SKM-1 treated with dmso at 0.1 percent for 144 hours (cell line): ENCODE measurements around the gene PTPRE.
"Not testable (repeated sequence)": the region's sequence is repeated elsewhere in the genome, so short reads cannot be mapped to it uniquely, and the experiment has no call there.

Experiments used
- DNase-seq: peaks from one replicate; lab custom pipeline; 2025; ENCODE audit not compliant: unreplicated experiment; lab: John Stamatoyannopoulos, UW

PTPRE gene

GRCh38 chr10:127977357-127978009, 70.6 kb downstream of the PTPRE start:
- DNase-seq, result peak; percentile 31

GRCh38 chr10:127978481-127978880, 71.6 kb downstream of the PTPRE start:
- no peak for DNase-seq

- DNase-seq, result no peak
Observed at GRCh38 chr10:127979045-127979444, 72.1 kb downstream of the PTPRE start.

- DNase-seq, result no peak
Observed at GRCh38 chr10:127979566-127979965, 72.7 kb downstream of the PTPRE start.

GRCh38 chr10:127980898-127981297, 74.0 kb downstream of the PTPRE start:
- DNase-seq, result no peak

- no peak for DNase-seq
Observed at GRCh38 chr10:127982601-127983000, 75.7 kb downstream of the PTPRE start.

GRCh38 chr10:127983344-127984100, 76.6 kb downstream of the PTPRE start:
- DNase-seq, result no peak

GRCh38 chr10:127984945-127985344, 78.0 kb downstream of the PTPRE start:
- no peak for DNase-seq

GRCh38 chr10:127986531-127987466, 79.9 kb downstream of the PTPRE start:
- DNase-seq, result no peak

GRCh38 chr10:127987467-127988380, 80.8 kb downstream of the PTPRE start:
- no peak for DNase-seq

- no peak for DNase-seq
Observed at GRCh38 chr10:127989481-127990012, 82.6 kb downstream of the PTPRE start.

- not testable (repeated sequence) for DNase-seq
Observed at GRCh38 chr10:127990132-127990788, 83.4 kb downstream of the PTPRE start.

GRCh38 chr10:127990846-127991542, 84.1 kb downstream of the PTPRE start:
- DNase-seq, result no peak

- DNase-seq, result no peak
Observed at GRCh38 chr10:127991543-127992255, 84.8 kb downstream of the PTPRE start.

- no peak for DNase-seq
Observed at GRCh38 chr10:127992376-127992775, 85.5 kb downstream of the PTPRE start.

GRCh38 chr10:127993056-127993690, 86.3 kb downstream of the PTPRE start:
- DNase-seq, result no peak

GRCh38 chr10:127995939-127996338, 89.0 kb downstream of the PTPRE start:
- DNase-seq, result no peak

GRCh38 chr10:127996586-127996985, 89.7 kb downstream of the PTPRE start:
- no peak for DNase-seq
